HCT116 (cell line): ENCODE data around the gene TRDN. TPM values are rescaled to one million over a fixed set of nuclear protein-coding genes. Genes with fewer than 3 reads are reported as not detected.

Source experiments
- ATAC-seq: fragments of 200-7000 bp; cut with Tn5 transposase; 2 replicates; pipeline ENCODE4 v1.9.1; 2020; ENCODE audit warnings: mild to moderate bottlenecking, moderate library complexity
- BruUV-seq: library from RNA; stranded (reverse); fragments of 400-500 nt; replicated peaks from 2 replicates; lab custom pipeline; 2021; lab: Mats Ljungman, UMichigan
- CTCF ChIA-PET: fragments of 300-600 bp; sonication (Branson Sonifier 250); formaldehyde crosslinking; loops from one replicate; lab custom pipeline; 2021; ENCODE audit warnings: antibody characterized with exemption; lab: Charles Lee
- POLR2A ChIA-PET: fragments of 300-600, 350-600 bp; sonication (Branson Sonifier 250); formaldehyde crosslinking; loops from one replicate; lab custom pipeline; 2021; ENCODE audit warnings: antibody characterized with exemption; lab: Charles Lee
- RAD21 ChIA-PET, 2 experiments: fragments of 300-600 bp; sonication (Branson Sonifier 250); formaldehyde crosslinking; loops; one replicate each; lab custom pipeline; 2023; ENCODE audit warnings: low total read pairs in 2 of 2; ENCODE audit not compliant: uncharacterized antibody in 2 of 2, unreplicated experiment in 2 of 2, low non-redundant PET in 1 of 2; lab: Charles Lee
- DNase-seq: peaks from one replicate; pipeline ENCODE4 v3.0.0-alpha.2; 2010; ENCODE audit warnings: low read depth, low spot score
- H2AFZ ChIP-seq: fragments of 200-600 bp; shearing (Covaris generic), sonication (generic); 2 replicates; pipeline ENCODE4 v1.6.1; 2017; ENCODE audit warnings: low read depth, mixed run types, mixed read lengths, antibody characterized with exemption, low read length; ENCODE audit not compliant: poor library complexity, severe bottlenecking
- H3K27ac ChIP-seq: 2 replicates; pipeline ENCODE4 v1.5.1; 2012; ENCODE audit warnings: low read depth, low read length
- H3K27me3 ChIP-seq: fragments of 200-600 bp; sonication (generic); 2 replicates; pipeline ENCODE4 v1.6.1; 2016; ENCODE audit warnings: mixed run types, low read length, mixed read lengths; ENCODE audit not compliant: insufficient read depth
- H3K36me3 ChIP-seq, 2 experiments: fragments of 200-500 bp in 1 of 2; fragments of 200-600 bp in 1 of 2; sonication (Bioruptor generic) in 1 of 2; sonication (generic) in 1 of 2; 2 replicates each; pipeline versions ENCODE4 v1.5.1 to v1.6.1; 2014 to 2016; ENCODE audit warnings: low read length in 2 of 2, inconsistent platforms in 1 of 2, mixed read lengths in 1 of 2, mixed run types in 1 of 2; ENCODE audit not compliant: insufficient read depth in 2 of 2, control insufficient read depth in 1 of 2
- H3K4me1 ChIP-seq, 2 experiments: fragments of 200-600 bp in 1 of 2; sonication (generic) in 1 of 2; 2 replicates each; pipeline versions ENCODE4 v1.5.1 to v1.6.1; 2012 to 2017; ENCODE audit warnings: low read length in 2 of 2, inconsistent platforms in 1 of 2, mild to moderate bottlenecking in 1 of 2, mixed read lengths in 1 of 2, mixed run types in 1 of 2, moderate library complexity in 1 of 2; ENCODE audit not compliant: insufficient read depth in 2 of 2, control insufficient read depth in 1 of 2
- H3K4me2 ChIP-seq: fragments of 200-600 bp; sonication (generic); 2 replicates; pipeline ENCODE4 v1.6.1; 2017; ENCODE audit warnings: mixed run types, low read length, mixed read lengths
- H3K4me3 ChIP-seq, 2 experiments: fragments of 200-600 bp in 1 of 2; sonication (generic) in 1 of 2; replicated peaks in 1 of 2; 2 replicates each; pipeline ENCODE4 v1.5.1; 2011 to 2016; ENCODE audit warnings: low read length in 2 of 2, control low read depth in 1 of 2, low read depth in 1 of 2, mild to moderate bottlenecking in 1 of 2, mixed read lengths in 1 of 2, mixed run types in 1 of 2
- H3K79me2 ChIP-seq: fragments of 200-600 bp; sonication (generic); 2 replicates; pipeline ENCODE4 v1.6.1; 2017; ENCODE audit warnings: mild to moderate bottlenecking, mixed run types, low read length, moderate library complexity, mixed read lengths; ENCODE audit not compliant: insufficient read depth
- H3K9ac ChIP-seq: fragments of 200-600 bp; sonication (generic); 2 replicates; pipeline ENCODE4 v1.6.1; 2016; ENCODE audit warnings: low read length, mixed read lengths
- H3K9me2 ChIP-seq: fragments of 200-600 bp; sonication (generic), shearing (Covaris generic); 2 replicates; pipeline ENCODE4 v1.6.1; 2017; ENCODE audit warnings: mixed run types, mild to moderate bottlenecking, moderate library complexity; ENCODE audit not compliant: insufficient read depth
- H3K9me3 ChIP-seq, 2 experiments: fragments of 200-500 bp in 1 of 2; fragments of 200-600 bp in 1 of 2; sonication (Bioruptor generic) in 1 of 2; sonication (generic) in 1 of 2; 2 replicates each; pipeline ENCODE4 v1.6.1; 2014 to 2017; ENCODE audit warnings: low read length in 2 of 2, mixed read lengths in 2 of 2, inconsistent platforms in 1 of 2, low read depth in 1 of 2, mild to moderate bottlenecking in 1 of 2, mixed run types in 1 of 2, moderate library complexity in 1 of 2; ENCODE audit not compliant: control insufficient read depth in 1 of 2, insufficient read depth in 1 of 2
- H4K20me1 ChIP-seq: fragments of 200-600 bp; sonication (generic), shearing (Covaris generic); 2 replicates; pipeline ENCODE4 v1.6.1; 2017; ENCODE audit warnings: mixed run types, mild to moderate bottlenecking, moderate library complexity; ENCODE audit not compliant: insufficient read depth
- CBX3 ChIP-seq: IDR thresholded peaks from 2 replicates; pipeline ENCODE4 v1.6.1; 2012; ENCODE audit warnings: low read depth
- CEBPB ChIP-seq: IDR thresholded peaks from 2 replicates; pipeline ENCODE4 v1.6.1; 2012; ENCODE audit warnings: low read depth
- EGR1 ChIP-seq: IDR thresholded peaks from 2 replicates; pipeline ENCODE4 v1.6.1; 2012; ENCODE audit warnings: low read depth
- EZH2 ChIP-seq: fragments of 200-600 bp; sonication (generic); IDR thresholded peaks from 2 replicates; pipeline ENCODE4 v1.6.1; 2017; ENCODE audit warnings: antibody characterized with exemption, mixed run types
- FOSL1 ChIP-seq: IDR thresholded peaks from 2 replicates; pipeline ENCODE4 v1.6.1; 2012; ENCODE audit warnings: low read depth
- POLR2A ChIP-seq: IDR thresholded peaks from 2 replicates; pipeline ENCODE4 v1.7.0; 2011; ENCODE audit warnings: borderline replicate concordance; ENCODE audit not compliant: insufficient read depth, insufficient read length; ENCODE audit errors: extremely low read depth
- SP1 ChIP-seq: IDR thresholded peaks from 2 replicates; pipeline ENCODE4 v1.6.1; 2012; ENCODE audit warnings: low read depth
- YY1 ChIP-seq: IDR thresholded peaks from 2 replicates; pipeline ENCODE4 v1.6.1; 2011; ENCODE audit warnings: low read length, low read depth, moderate library complexity, mild to moderate bottlenecking; ENCODE audit not compliant: insufficient replicate concordance; ENCODE audit errors: extremely low read depth
- ZNF274 ChIP-seq: fragments of 200-500 bp; sonication (Bioruptor generic); IDR thresholded peaks from 2 replicates; pipeline ENCODE4 v1.6.1; 2014; ENCODE audit warnings: mild to moderate bottlenecking, low read depth, low read length, inconsistent platforms
- intact Hi-C: fragments of 100-400 bp; cut with micrococcal nuclease; formaldehyde crosslinking; loops from 2 replicates; pipeline ENCODE4 v1.10.0; 2022
- total RNA-seq: library from RNA; stranded (reverse); gene quantifications from one replicate; pipeline ENCODE4 v1.2.1, GENCODE V29; 2021; ENCODE audit not compliant: unreplicated experiment
- TF ChIP-seq, protein P1 (sequence below), 3 experiments: fragments of 200-600 bp in 1 of 3; sonication (generic) in 1 of 3; IDR thresholded peaks in 2 of 3; conservative IDR thresholded peaks in 1 of 3; 2 replicates each; pipeline ENCODE4 v1.5.1; 2012 to 2017; ENCODE audit warnings: low read depth in 2 of 3, low read length in 2 of 3, antibody characterized with exemption in 1 of 3, borderline replicate concordance in 1 of 3, control low read depth in 1 of 3, mild to moderate bottlenecking in 1 of 3, mixed read lengths in 1 of 3, mixed run types in 1 of 3, moderate library complexity in 1 of 3; ENCODE audit not compliant: insufficient read depth in 1 of 3
- TF ChIP-seq, protein P2 (sequence below): IDR thresholded peaks from 2 replicates; pipeline ENCODE4 v1.6.1; 2011; ENCODE audit warnings: mild to moderate bottlenecking, low read length, moderate library complexity; ENCODE audit not compliant: insufficient replicate concordance; ENCODE audit errors: extremely low read depth

TRDN gene
- total RNA-seq, 1 experiment from 2014 or later: not detected

- Histone ChIP-seq H3K9ac (no peak overlapping the region), H3K4me3 (no peak overlapping the region), H3K27me3 (peaks cover 8% of the 10 kb centered on the region; the same call in 1 of the 2 replicates), H4K20me1 (no peaks in the 10 kb centered on the region), H3K4me2 (no peak overlapping the region), H3K4me1 (no peaks in the 10 kb centered on the region), H3K9me2 (no peaks in the 10 kb centered on the region), H2AFZ (no peak overlapping the region), H3K79me2 (no peaks in the 10 kb centered on the region), H3K36me3 (no peaks in the 10 kb centered on the region), H3K9me3 (no peaks in the 10 kb centered on the region), H3K27ac (no peak overlapping the region)
- ChIA-PET POLR2A (no interaction called here), RAD21 (no interaction called here), CTCF (interaction anchor here (1.1 kb wide), 1 partner anchor 42 kb away, joined by 3 read pairs; no protein-coding TSS in a partner anchor)
- intact Hi-C loops: no loop called here
- ATAC-seq (no peak), DNase-seq (no peak)
- BruUV-seq: no TSS peak
- no peak for TF ChIP-seq EGR1
- TF ChIP-seq SP1: no peak
- no peak for TF ChIP-seq EZH2
- TF ChIP-seq POLR2A: no peak
- no peak for TF ChIP-seq ZNF274
- TF ChIP-seq, protein P1, sequence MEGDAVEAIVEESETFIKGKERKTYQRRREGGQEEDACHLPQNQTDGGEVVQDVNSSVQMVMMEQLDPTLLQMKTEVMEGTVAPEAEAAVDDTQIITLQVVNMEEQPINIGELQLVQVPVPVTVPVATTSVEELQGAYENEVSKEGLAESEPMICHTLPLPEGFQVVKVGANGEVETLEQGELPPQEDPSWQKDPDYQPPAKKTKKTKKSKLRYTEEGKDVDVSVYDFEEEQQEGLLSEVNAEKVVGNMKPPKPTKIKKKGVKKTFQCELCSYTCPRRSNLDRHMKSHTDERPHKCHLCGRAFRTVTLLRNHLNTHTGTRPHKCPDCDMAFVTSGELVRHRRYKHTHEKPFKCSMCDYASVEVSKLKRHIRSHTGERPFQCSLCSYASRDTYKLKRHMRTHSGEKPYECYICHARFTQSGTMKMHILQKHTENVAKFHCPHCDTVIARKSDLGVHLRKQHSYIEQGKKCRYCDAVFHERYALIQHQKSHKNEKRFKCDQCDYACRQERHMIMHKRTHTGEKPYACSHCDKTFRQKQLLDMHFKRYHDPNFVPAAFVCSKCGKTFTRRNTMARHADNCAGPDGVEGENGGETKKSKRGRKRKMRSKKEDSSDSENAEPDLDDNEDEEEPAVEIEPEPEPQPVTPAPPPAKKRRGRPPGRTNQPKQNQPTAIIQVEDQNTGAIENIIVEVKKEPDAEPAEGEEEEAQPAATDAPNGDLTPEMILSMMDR (IDR thresholded peaks at IDR 0.05 in 2 of 3, conservative IDR thresholded peaks at IDR 0.05 in 1 of 3; ENCODE audit: borderline replicate concordance in 1 of 3, insufficient read depth in 1 of 3, low read depth in 2 of 3, low read length in 2 of 3): no peak
- no peak for TF ChIP-seq YY1
- no peak for TF ChIP-seq FOSL1
- TF ChIP-seq CBX3: no peak
- TF ChIP-seq, protein P2, sequence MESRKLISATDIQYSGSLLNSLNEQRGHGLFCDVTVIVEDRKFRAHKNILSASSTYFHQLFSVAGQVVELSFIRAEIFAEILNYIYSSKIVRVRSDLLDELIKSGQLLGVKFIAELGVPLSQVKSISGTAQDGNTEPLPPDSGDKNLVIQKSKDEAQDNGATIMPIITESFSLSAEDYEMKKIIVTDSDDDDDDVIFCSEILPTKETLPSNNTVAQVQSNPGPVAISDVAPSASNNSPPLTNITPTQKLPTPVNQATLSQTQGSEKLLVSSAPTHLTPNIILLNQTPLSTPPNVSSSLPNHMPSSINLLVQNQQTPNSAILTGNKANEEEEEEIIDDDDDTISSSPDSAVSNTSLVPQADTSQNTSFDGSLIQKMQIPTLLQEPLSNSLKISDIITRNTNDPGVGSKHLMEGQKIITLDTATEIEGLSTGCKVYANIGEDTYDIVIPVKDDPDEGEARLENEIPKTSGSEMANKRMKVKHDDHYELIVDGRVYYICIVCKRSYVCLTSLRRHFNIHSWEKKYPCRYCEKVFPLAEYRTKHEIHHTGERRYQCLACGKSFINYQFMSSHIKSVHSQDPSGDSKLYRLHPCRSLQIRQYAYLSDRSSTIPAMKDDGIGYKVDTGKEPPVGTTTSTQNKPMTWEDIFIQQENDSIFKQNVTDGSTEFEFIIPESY: no peak
- TF ChIP-seq CEBPB: no peak
Measured at GRCh38 chr6:123338394-123338793, 298.4 kb downstream of the TRDN start.
